ENCODE results near the gene VIL1. TPM values are rescaled to one million over a fixed set of nuclear protein-coding genes. Genes with fewer than 3 reads are reported as not detected.

Gene VIL1
- total and polyA plus RNA-seq, 9 of the 15 experiments (the other 6 are each of a cell fraction or from before 2014, with no cell fraction given), result 0.51 to 2.7 (median 1.2) TPM

DNA sequence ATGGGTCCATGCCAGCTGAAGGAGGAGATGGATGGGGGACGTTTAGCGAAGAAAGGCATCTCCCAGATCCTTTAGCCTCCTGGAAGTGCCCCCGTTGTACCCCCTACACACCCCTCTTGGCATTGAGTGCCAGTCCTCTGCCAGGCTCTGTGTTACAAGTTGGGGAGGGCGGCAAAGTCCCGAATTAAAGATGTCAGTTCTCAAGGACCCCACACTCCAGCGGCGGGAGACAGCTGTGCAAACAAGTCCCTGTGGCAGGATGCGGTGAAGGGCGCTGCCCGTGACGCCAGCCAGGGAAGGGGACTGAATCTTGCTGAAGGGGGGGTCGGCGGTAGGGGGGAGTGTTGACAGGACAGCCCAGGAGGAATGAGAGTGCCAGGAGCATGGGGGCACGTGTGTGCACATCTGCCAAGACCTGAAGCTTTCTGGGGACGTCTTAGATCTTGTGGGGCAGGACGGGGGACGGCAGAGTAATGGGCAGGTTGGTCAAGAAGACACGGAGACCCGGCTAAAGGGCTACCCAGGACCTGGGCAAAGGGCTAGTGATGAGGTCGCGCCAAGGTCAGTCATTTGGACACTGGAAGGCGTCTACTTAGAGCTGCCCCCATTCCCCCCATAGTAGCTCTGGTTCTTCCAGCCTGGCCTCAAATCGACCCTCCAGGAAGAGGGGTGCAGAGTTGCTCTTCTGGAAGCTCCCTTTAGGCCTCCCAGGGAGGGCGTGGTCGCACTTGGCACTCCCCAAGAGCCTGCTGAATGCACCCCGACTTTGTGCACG, 22.0 kb upstream of the VIL1 start (continued):
- TF ChIP-seq ZKSCAN8 (CRISPR knock-in tag; IDR thresholded peaks at IDR 0.05) (0 out of 2 replicates have a peak, but pooled peaks have one; percentile 47), MYBL2 (IDR thresholded peaks at IDR 0.05; ENCODE audit: low read depth) (no peak), MYBL2 (CRISPR knock-in tag; IDR thresholded peaks at IDR 0.05; ENCODE audit: borderline replicate concordance) (no peak), ZNF740 (CRISPR knock-in tag; IDR thresholded peaks at IDR 0.05) (no peak), ZNF740 (tag; IDR thresholded peaks at IDR 0.05) (no peak), FOXJ3 (CRISPR knock-in tag; IDR thresholded peaks at IDR 0.05) (no peak), HOXB6 (CRISPR knock-in tag; IDR thresholded peaks at IDR 0.05; ENCODE audit: borderline replicate concordance) (no peak), HBP1 (CRISPR knock-in tag; IDR thresholded peaks at IDR 0.05) (no peak), BRD9 (IDR thresholded peaks at IDR 0.05; ENCODE audit: low read depth, partially characterized antibody) (no peak), HNRNPL (IDR thresholded peaks at IDR 0.05; ENCODE audit: low read depth, low read length) (no peak), RBM25 (IDR thresholded peaks at IDR 0.05; ENCODE audit: low read depth, low read length, severe bottlenecking) (no peak), HIVEP1 (CRISPR knock-in tag; IDR thresholded peaks at IDR 0.05) (no peak), ETV1 (tag; conservative IDR thresholded peaks at IDR 0.05; ENCODE audit: low read depth) (0 out of 2 replicates have a peak, but pooled peaks have one; percentile 21), SP2 (IDR thresholded peaks at IDR 0.05; ENCODE audit: extremely low read depth, low read depth, low read length, poor library complexity, severe bottlenecking) (no peak), CREB1 (IDR thresholded peaks at IDR 0.05) (0 out of 2 replicates have a peak, but pooled peaks have one; percentile 26), CREB1 (CRISPR knock-in tag; IDR thresholded peaks at IDR 0.05) (0 out of 2 replicates have a peak, but pooled peaks have one; percentile 41), TBL1XR1 (IDR thresholded peaks at IDR 0.05; ENCODE audit: low read length in 2 of 2) (no peak), ZNF551 (CRISPR knock-in tag; IDR thresholded peaks at IDR 0.05) (no peak), ZNF133 (CRISPR knock-in tag; IDR thresholded peaks at IDR 0.05) (no peak), SMARCC2 (IDR thresholded peaks at IDR 0.05; ENCODE audit: low read depth) (no peak), GATA2 (CRISPR knock-in tag; IDR thresholded peaks at IDR 0.05) (no peak), ZNF384 (IDR thresholded peaks at IDR 0.05; ENCODE audit: low read depth, low read length) (no peak), CAMTA2 (CRISPR knock-in tag; conservative IDR thresholded peaks at IDR 0.05) (no peak)
- TF ChIP-seq, protein P1, sequence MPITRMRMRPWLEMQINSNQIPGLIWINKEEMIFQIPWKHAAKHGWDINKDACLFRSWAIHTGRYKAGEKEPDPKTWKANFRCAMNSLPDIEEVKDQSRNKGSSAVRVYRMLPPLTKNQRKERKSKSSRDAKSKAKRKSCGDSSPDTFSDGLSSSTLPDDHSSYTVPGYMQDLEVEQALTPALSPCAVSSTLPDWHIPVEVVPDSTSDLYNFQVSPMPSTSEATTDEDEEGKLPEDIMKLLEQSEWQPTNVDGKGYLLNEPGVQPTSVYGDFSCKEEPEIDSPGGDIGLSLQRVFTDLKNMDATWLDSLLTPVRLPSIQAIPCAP (CRISPR knock-in tag; IDR thresholded peaks at IDR 0.05; ENCODE audit: borderline replicate concordance), result no peak
- TF ChIP-seq, protein P2, sequence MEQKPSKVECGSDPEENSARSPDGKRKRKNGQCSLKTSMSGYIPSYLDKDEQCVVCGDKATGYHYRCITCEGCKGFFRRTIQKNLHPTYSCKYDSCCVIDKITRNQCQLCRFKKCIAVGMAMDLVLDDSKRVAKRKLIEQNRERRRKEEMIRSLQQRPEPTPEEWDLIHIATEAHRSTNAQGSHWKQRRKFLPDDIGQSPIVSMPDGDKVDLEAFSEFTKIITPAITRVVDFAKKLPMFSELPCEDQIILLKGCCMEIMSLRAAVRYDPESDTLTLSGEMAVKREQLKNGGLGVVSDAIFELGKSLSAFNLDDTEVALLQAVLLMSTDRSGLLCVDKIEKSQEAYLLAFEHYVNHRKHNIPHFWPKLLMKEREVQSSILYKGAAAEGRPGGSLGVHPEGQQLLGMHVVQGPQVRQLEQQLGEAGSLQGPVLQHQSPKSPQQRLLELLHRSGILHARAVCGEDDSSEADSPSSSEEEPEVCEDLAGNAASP (IDR thresholded peaks at IDR 0.05), result no peak

Measured in K562 (cell line).